GM15510 (cell line): ENCODE measurements around the gene OTOL1.

Experiments used
- POLR2A ChIP-seq: IDR thresholded peaks from 3 replicates; pipeline ENCODE4 v1.6.1; 2011; ENCODE audit warnings: borderline replicate concordance; ENCODE audit not compliant: insufficient read length; ENCODE audit errors: extremely low read depth

The OTOL1 gene

GRCh38 chr3:161508852-161509477, 12.4 kb downstream of the OTOL1 start:
- TF ChIP-seq POLR2A: no peak

- TF ChIP-seq POLR2A: no peak
These were observed 14.1 kb downstream of the OTOL1 start for GRCh38 chr3:161510510-161511260.

GRCh38 chr3:161523916-161524315, 27.3 kb downstream of the OTOL1 start:
- no peak for TF ChIP-seq POLR2A

GRCh38 chr3:161531930-161532329, 35.3 kb downstream of the OTOL1 start:
- TF ChIP-seq POLR2A: no peak

GRCh38 chr3:161540594-161540993, 44.0 kb downstream of the OTOL1 start:
- no peak for TF ChIP-seq POLR2A

GRCh38 chr3:161545824-161546223, 49.2 kb downstream of the OTOL1 start:
- TF ChIP-seq POLR2A: no peak

GRCh38 chr3:161548301-161548700, 51.7 kb downstream of the OTOL1 start:
- TF ChIP-seq POLR2A: no peak

- no peak for TF ChIP-seq POLR2A
These were observed 52.7 kb downstream of the OTOL1 start for GRCh38 chr3:161549261-161549660.

GRCh38 chr3:161550491-161551195, 54.0 kb downstream of the OTOL1 start:
- no peak for TF ChIP-seq POLR2A

- no peak for TF ChIP-seq POLR2A
These were observed 55.1 kb downstream of the OTOL1 start for GRCh38 chr3:161551697-161552096.

GRCh38 chr3:161552984-161553560, 56.5 kb downstream of the OTOL1 start:
- no peak for TF ChIP-seq POLR2A
